GM23248 (cell line): ENCODE data around the gene VWF. TPM values are rescaled to one million over a fixed set of nuclear protein-coding genes. Genes with fewer than 3 reads are reported as not detected.

Experiments
- DNase-seq: peaks from one replicate; pipeline ENCODE4 v3.0.0-alpha.2; 2015
- H2AFZ ChIP-seq: fragments of 200-600 bp; sonication (generic); 2 replicates; pipeline ENCODE4 v1.6.1; 2016; ENCODE audit warnings: antibody characterized with exemption
- H3F3A ChIP-seq: fragments of 200-600 bp; sonication (generic); 2 replicates; pipeline ENCODE4 v1.6.1; 2016; ENCODE audit warnings: mild to moderate bottlenecking, antibody characterized with exemption, mixed run types; ENCODE audit not compliant: insufficient read depth
- H3K27ac ChIP-seq: fragments of 200-600 bp; sonication (generic); 2 replicates; pipeline ENCODE4 v1.5.1; 2016; ENCODE audit warnings: mild to moderate bottlenecking
- H3K27me3 ChIP-seq: fragments of 200-600 bp; sonication (generic); replicated peaks from 2 replicates; pipeline ENCODE4 v1.6.1; 2016; ENCODE audit warnings: mild to moderate bottlenecking; ENCODE audit not compliant: insufficient read depth
- H3K36me3 ChIP-seq: fragments of 200-600 bp; sonication (generic); 2 replicates; pipeline ENCODE4 v1.6.1; 2016; ENCODE audit warnings: low read depth, mild to moderate bottlenecking
- H3K4me1 ChIP-seq: fragments of 200-600 bp; sonication (generic); 2 replicates; pipeline ENCODE4 v1.6.1; 2016; ENCODE audit warnings: mild to moderate bottlenecking; ENCODE audit not compliant: insufficient read depth
- H3K4me2 ChIP-seq: fragments of 200-600 bp; sonication (generic); one replicate; pipeline ENCODE4 v1.6.1; 2016; ENCODE audit warnings: mild to moderate bottlenecking; ENCODE audit not compliant: unreplicated experiment
- H3K4me3 ChIP-seq: fragments of 200-600 bp; sonication (generic); 2 replicates; pipeline ENCODE4 v1.5.1; 2016; ENCODE audit warnings: mild to moderate bottlenecking
- H3K79me2 ChIP-seq: fragments of 200-600 bp; sonication (generic); 2 replicates; pipeline ENCODE4 v1.6.1; 2016; ENCODE audit warnings: mild to moderate bottlenecking; ENCODE audit not compliant: insufficient read depth
- H3K9ac ChIP-seq: fragments of 200-600 bp; sonication (generic); 2 replicates; pipeline ENCODE4 v1.6.1; 2016; ENCODE audit warnings: mild to moderate bottlenecking
- H3K9me2 ChIP-seq: fragments of 200-600 bp; sonication (generic); 2 replicates; pipeline ENCODE4 v1.6.1; 2016; ENCODE audit warnings: mixed run types, mild to moderate bottlenecking, moderate library complexity; ENCODE audit not compliant: insufficient read depth
- H3K9me3 ChIP-seq: fragments of 200-600 bp; sonication (generic); one replicate; pipeline ENCODE4 v1.6.1; 2017; ENCODE audit warnings: low read depth
- H4K20me1 ChIP-seq: fragments of 200-600 bp; sonication (generic); 2 replicates; pipeline ENCODE4 v1.6.0; 2016; ENCODE audit not compliant: insufficient read depth
- EZH2 ChIP-seq: fragments of 200-600 bp; sonication (generic); IDR thresholded peaks from 2 replicates; pipeline ENCODE4 v1.6.1; 2018; ENCODE audit warnings: antibody characterized with exemption, mild to moderate bottlenecking; ENCODE audit not compliant: insufficient read depth, poor library complexity, severe bottlenecking
- EZH2phosphoT487 ChIP-seq: fragments of 200-600 bp; sonication (generic); IDR thresholded peaks from 2 replicates; pipeline ENCODE4 v1.6.1; 2018; ENCODE audit warnings: antibody characterized with exemption, moderate library complexity, mild to moderate bottlenecking, low read depth; ENCODE audit not compliant: insufficient read depth
- WGBS, 2 experiments: methylation state at CpG; one replicate each; pipeline ENCODE4 v1.1.6; 2015 to 2017; ENCODE audit warnings: low lambda C conversion rate in 2 of 2, low coverage in 1 of 2; ENCODE audit errors: missing lambda C conversion rate in 2 of 2; 5-methylcytosine and 5-hydroxymethylcytosine counted together
- in situ Hi-C: fragments of 300-500 bp; cut with MboI; formaldehyde crosslinking; loops from 2 replicates; pipeline ENCODE4 v1.15.0; 2020
- polyA plus RNA-seq: library from polyadenylated mRNA; unstranded; fragments of >200 nt; fragmentation: Nextera tagmentation; extraction: Ambion mirVana; gene quantifications from 2 replicates; pipeline ENCODE4 v1.2.1, GENCODE V29; 2016
- total RNA-seq: library from RNA; depleted of rRNA; stranded (reverse); fragments of >200 nt; shearing (Covaris generic); gene quantifications from 2 replicates; pipeline ENCODE4 v1.2.3, GENCODE V29; 2014

Gene VWF
- total and polyA plus RNA-seq, 2 experiments from 2014 or later = 0.14 TPM; not detected in 1

GRCh38 chr12:5912011-5912410 is 212.5 kb downstream of the VWF start:
- H3K27ac ChIP-seq = no peak overlapping the region
- H3K79me2 ChIP-seq = no peaks in the 10 kb centered on the region
- whole genome bisulfite sequencing, 2 experiments = 26 to 36% methylated on average over 3 of the region's 3 CpGs
- H4K20me1 ChIP-seq = no peaks in the 10 kb centered on the region
- no peaks in the 10 kb centered on the region for H3K9me2 ChIP-seq
- peaks cover 7% of the 10 kb centered on the region; the same call in 1 of the 2 replicates for H3K27me3 ChIP-seq
- no peak overlapping the region for H2AFZ ChIP-seq
- no peaks in the 10 kb centered on the region for H3K4me1 ChIP-seq
- TF ChIP-seq EZH2phosphoT487 = no peak
- no peak for TF ChIP-seq EZH2
- H3K9me3 ChIP-seq = no peaks in the 10 kb centered on the region
- in situ Hi-C loops = no loop called here
- no peak overlapping the region for H3K4me2 ChIP-seq
- DNase-seq = no peak
- H3K36me3 ChIP-seq = no peaks in the 10 kb centered on the region
- no peak overlapping the region for H3K9ac ChIP-seq
- no peak overlapping the region for H3K4me3 ChIP-seq
- H3F3A ChIP-seq = no peaks in the 10 kb centered on the region

- Histone ChIP-seq H4K20me1 (no peaks in the 10 kb centered on the region), H3K9ac (no peak overlapping the region), H3K79me2 (no peaks in the 10 kb centered on the region), H3K4me2 (no peak overlapping the region), H3K9me2 (no peaks in the 10 kb centered on the region), H3F3A (no peaks in the 10 kb centered on the region), H3K9me3 (no peaks in the 10 kb centered on the region), H3K27me3 (peaks cover 7% of the 10 kb centered on the region; the same call in 1 of the 2 replicates), H3K4me1 (no peaks in the 10 kb centered on the region), H3K27ac (no peak overlapping the region), H3K36me3 (no peaks in the 10 kb centered on the region), H2AFZ (no peak overlapping the region), H3K4me3 (no peak overlapping the region)
- no peak for DNase-seq
- TF ChIP-seq EZH2 (no peak), EZH2phosphoT487 (no peak)
- WGBS, 2 experiments = 33 to 42% methylated on average over 7 of the region's 7 CpGs
- in situ Hi-C loops = no loop called here
Observed at GRCh38 chr12:5910790-5911548, 213.5 kb downstream of the VWF start.

GRCh38 chr12:5909560-5909959 is 214.9 kb downstream of the VWF start:
- Histone ChIP-seq H4K20me1 (no peaks in the 10 kb centered on the region), H3K36me3 (no peaks in the 10 kb centered on the region), H3F3A (no peaks in the 10 kb centered on the region), H2AFZ (no peak overlapping the region), H3K79me2 (no peaks in the 10 kb centered on the region), H3K9me3 (no peaks in the 10 kb centered on the region), H3K4me3 (no peak overlapping the region), H3K9me2 (no peaks in the 10 kb centered on the region), H3K4me2 (no peak overlapping the region), H3K27ac (no peak overlapping the region), H3K9ac (no peak overlapping the region), H3K4me1 (no peaks in the 10 kb centered on the region), H3K27me3 (peaks cover 7% of the 10 kb centered on the region; the same call in 1 of the 2 replicates)
- in situ Hi-C loops = no loop called here
- TF ChIP-seq EZH2 = no peak
- no peak for TF ChIP-seq EZH2phosphoT487
- DNase-seq = no peak
- WGBS, 2 experiments = 50 to 51% methylated on average over 5 of the region's 5 CpGs

GRCh38 chr12:5908251-5908650 is 216.2 kb downstream of the VWF start:
- no peaks in the 10 kb centered on the region for H3K4me1 ChIP-seq
- no peak overlapping the region for H3K9ac ChIP-seq
- no peak overlapping the region for H3K27ac ChIP-seq
- no peaks in the 10 kb centered on the region for H4K20me1 ChIP-seq
- H3K79me2 ChIP-seq = no peaks in the 10 kb centered on the region
- no peaks in the 10 kb centered on the region for H3K36me3 ChIP-seq
- no peak for DNase-seq
- WGBS, 2 experiments = 54 to 56% methylated on average over 7 of the region's 7 CpGs
- no peaks in the 10 kb centered on the region for H3K9me2 ChIP-seq
- TF ChIP-seq EZH2 (no peak), EZH2phosphoT487 (no peak)
- H2AFZ ChIP-seq = no peak overlapping the region
- no peaks in the 10 kb centered on the region for H3F3A ChIP-seq
- no peak overlapping the region for H3K4me2 ChIP-seq
- in situ Hi-C loops = no loop called here
- H3K9me3 ChIP-seq = no peaks in the 10 kb centered on the region
- H3K27me3 ChIP-seq = 0 out of 2 replicates have a peak, but pooled peaks cover 7% of the 10 kb centered on the region
- H3K4me3 ChIP-seq = no peak overlapping the region
